SU-DHL-6 (cell line): ENCODE measurements around the gene RIMBP2.

Experiments used
- EZH2phosphoT487 ChIP-seq: fragments of 200-600 bp; sonication (generic), shearing (Covaris generic); conservative IDR thresholded peaks from 2 replicates; pipeline ENCODE4 v1.6.1; 2018; ENCODE audit warnings: mild to moderate bottlenecking, antibody characterized with exemption, low read length, moderate library complexity, mixed read lengths
- TF ChIP-seq, protein P1 (sequence below): fragments of 200-600 bp; sonication (generic); IDR thresholded peaks from one replicate; pipeline ENCODE4 v1.5.1; 2017; ENCODE audit warnings: antibody characterized with exemption, mild to moderate bottlenecking, low read length, moderate library complexity; ENCODE audit not compliant: insufficient read depth, poor library complexity, severe bottlenecking

- TF ChIP-seq, protein P1, sequence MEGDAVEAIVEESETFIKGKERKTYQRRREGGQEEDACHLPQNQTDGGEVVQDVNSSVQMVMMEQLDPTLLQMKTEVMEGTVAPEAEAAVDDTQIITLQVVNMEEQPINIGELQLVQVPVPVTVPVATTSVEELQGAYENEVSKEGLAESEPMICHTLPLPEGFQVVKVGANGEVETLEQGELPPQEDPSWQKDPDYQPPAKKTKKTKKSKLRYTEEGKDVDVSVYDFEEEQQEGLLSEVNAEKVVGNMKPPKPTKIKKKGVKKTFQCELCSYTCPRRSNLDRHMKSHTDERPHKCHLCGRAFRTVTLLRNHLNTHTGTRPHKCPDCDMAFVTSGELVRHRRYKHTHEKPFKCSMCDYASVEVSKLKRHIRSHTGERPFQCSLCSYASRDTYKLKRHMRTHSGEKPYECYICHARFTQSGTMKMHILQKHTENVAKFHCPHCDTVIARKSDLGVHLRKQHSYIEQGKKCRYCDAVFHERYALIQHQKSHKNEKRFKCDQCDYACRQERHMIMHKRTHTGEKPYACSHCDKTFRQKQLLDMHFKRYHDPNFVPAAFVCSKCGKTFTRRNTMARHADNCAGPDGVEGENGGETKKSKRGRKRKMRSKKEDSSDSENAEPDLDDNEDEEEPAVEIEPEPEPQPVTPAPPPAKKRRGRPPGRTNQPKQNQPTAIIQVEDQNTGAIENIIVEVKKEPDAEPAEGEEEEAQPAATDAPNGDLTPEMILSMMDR, result no peak
- TF ChIP-seq EZH2phosphoT487, result no peak
These were observed 50.3 kb downstream of the RIMBP2 start for GRCh38 chr12:130665753-130666152.
